Measurements from ENCODE around the gene SLCO3A1. TPM values are rescaled to one million over a fixed set of nuclear protein-coding genes. Genes with fewer than 3 reads are reported as not detected.

SLCO3A1 gene
- total RNA-seq, 1 experiment from 2014 or later: 9.1 TPM

DNA sequence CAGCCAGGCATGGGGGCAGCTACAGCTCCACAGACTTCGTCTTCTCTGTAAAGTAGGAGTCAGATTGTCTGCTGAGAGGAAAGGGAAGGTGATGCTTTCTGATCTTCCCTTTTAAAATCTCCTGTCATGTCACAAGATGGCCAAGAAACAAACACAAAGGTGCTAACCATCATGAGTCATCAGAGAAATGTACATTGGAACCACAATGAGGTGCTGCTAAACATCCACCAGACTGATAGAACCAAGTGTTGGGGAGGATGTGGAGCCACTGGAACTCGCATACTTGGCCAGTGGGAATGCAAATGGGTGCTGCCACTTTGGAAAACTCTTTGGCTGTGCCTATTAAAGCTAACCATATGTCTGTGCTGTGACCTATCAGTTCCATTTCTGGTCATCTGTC is 268.8 kb downstream of the SLCO3A1 start (continued):
- TF ChIP-seq AFF4 (CRISPR knock-in tag; IDR thresholded peaks at IDR 0.05; ENCODE audit: borderline replicate concordance) (no peak), ESRRA (CRISPR knock-in tag; IDR thresholded peaks at IDR 0.05; ENCODE audit: borderline replicate concordance) (no peak), ZNF425 (CRISPR knock-in tag; conservative IDR thresholded peaks at IDR 0.05) (no peak), NFE2L1 (CRISPR knock-in tag; IDR thresholded peaks at IDR 0.05) (no peak), SP1 (CRISPR knock-in tag; conservative IDR thresholded peaks at IDR 0.05) (no peak), ZNF138 (CRISPR knock-in tag; conservative IDR thresholded peaks at IDR 0.05) (no peak)
- TF ChIP-seq, protein P1, sequence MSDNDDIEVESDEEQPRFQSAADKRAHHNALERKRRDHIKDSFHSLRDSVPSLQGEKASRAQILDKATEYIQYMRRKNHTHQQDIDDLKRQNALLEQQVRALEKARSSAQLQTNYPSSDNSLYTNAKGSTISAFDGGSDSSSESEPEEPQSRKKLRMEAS (CRISPR knock-in tag; IDR thresholded peaks at IDR 0.05): no peak

GRCh38 chr15:92123962-92124656 is 270.6 kb downstream of the SLCO3A1 start:
- peak; percentile 28 for DNase-seq (ENCODE audit: low spot score)
- Mint-ChIP-seq H3K4me1 (peaks cover 41% of the 10 kb centered on the region), H3K27ac (peak overlapping the region; percentile 77), H3K9me3 (peaks cover 19% of the 10 kb centered on the region), H3K27me3 (ENCODE audit: low read depth) (peaks cover 4% of the 10 kb centered on the region; the same call in 1 of the 2 replicates), H3K36me3 (peaks cover 27% of the 10 kb centered on the region), H3K4me3 (no peak overlapping the region)
- TF ChIP-seq, protein P2, sequence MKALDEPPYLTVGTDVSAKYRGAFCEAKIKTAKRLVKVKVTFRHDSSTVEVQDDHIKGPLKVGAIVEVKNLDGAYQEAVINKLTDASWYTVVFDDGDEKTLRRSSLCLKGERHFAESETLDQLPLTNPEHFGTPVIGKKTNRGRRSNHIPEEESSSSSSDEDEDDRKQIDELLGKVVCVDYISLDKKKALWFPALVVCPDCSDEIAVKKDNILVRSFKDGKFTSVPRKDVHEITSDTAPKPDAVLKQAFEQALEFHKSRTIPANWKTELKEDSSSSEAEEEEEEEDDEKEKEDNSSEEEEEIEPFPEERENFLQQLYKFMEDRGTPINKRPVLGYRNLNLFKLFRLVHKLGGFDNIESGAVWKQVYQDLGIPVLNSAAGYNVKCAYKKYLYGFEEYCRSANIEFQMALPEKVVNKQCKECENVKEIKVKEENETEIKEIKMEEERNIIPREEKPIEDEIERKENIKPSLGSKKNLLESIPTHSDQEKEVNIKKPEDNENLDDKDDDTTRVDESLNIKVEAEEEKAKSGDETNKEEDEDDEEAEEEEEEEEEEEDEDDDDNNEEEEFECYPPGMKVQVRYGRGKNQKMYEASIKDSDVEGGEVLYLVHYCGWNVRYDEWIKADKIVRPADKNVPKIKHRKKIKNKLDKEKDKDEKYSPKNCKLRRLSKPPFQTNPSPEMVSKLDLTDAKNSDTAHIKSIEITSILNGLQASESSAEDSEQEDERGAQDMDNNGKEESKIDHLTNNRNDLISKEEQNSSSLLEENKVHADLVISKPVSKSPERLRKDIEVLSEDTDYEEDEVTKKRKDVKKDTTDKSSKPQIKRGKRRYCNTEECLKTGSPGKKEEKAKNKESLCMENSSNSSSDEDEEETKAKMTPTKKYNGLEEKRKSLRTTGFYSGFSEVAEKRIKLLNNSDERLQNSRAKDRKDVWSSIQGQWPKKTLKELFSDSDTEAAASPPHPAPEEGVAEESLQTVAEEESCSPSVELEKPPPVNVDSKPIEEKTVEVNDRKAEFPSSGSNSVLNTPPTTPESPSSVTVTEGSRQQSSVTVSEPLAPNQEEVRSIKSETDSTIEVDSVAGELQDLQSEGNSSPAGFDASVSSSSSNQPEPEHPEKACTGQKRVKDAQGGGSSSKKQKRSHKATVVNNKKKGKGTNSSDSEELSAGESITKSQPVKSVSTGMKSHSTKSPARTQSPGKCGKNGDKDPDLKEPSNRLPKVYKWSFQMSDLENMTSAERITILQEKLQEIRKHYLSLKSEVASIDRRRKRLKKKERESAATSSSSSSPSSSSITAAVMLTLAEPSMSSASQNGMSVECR (CRISPR knock-in tag; IDR thresholded peaks at IDR 0.05; ENCODE audit: borderline replicate concordance): no peak
- TF ChIP-seq CREM (CRISPR knock-in tag; IDR thresholded peaks at IDR 0.05) (no peak), HMGA2 (CRISPR knock-in tag; IDR thresholded peaks at IDR 0.05) (no peak), SP1 (CRISPR knock-in tag; conservative IDR thresholded peaks at IDR 0.05) (no peak), ELF4 (CRISPR knock-in tag; IDR thresholded peaks at IDR 0.05; ENCODE audit: low read depth) (no peak), EMX1 (CRISPR knock-in tag; IDR thresholded peaks at IDR 0.05) (no peak), AR (CRISPR knock-in tag; IDR thresholded peaks at IDR 0.05) (no peak), RELA (CRISPR knock-in tag; IDR thresholded peaks at IDR 0.05; ENCODE audit: borderline replicate concordance) (no peak), KAT7 (CRISPR knock-in tag; IDR thresholded peaks at IDR 0.05; ENCODE audit: borderline replicate concordance) (no peak), CBFB (CRISPR knock-in tag; IDR thresholded peaks at IDR 0.05; ENCODE audit: low read depth) (no peak), USF2 (CRISPR knock-in tag; IDR thresholded peaks at IDR 0.05) (no peak)
- POLR2A ChIA-PET: no interaction called here
- peak; percentile 92 for ATAC-seq
- CTCF ChIA-PET: interaction anchor here (0.6 to 1.9 kb wide), 2 partner anchors 183 to 267 kb away, joined by 3 to 5 read pairs; no protein-coding TSS in a partner anchor
